ENCODE results near the gene C7.
"Not testable (repeated sequence)": the region's sequence is repeated elsewhere in the genome, so short reads cannot be mapped to it uniquely, and the experiment has no call there.

C7 gene

GRCh38 chr5:40909264-40909663 lies at the start of gene C7:
Gene C7 (plus strand): TSS chr5:40909497. CDS start chr5:40909611, 114 bp downstream.
- Mint-ChIP-seq H3K27ac (no peak within 1 kb of the TSS), H3K4me3 (no peak within 1 kb of the TSS)

GRCh38 chr5:40860711-40861110 lies 48.6 kb upstream of the C7 start:
- Mint-ChIP-seq H3K27me3 (no peaks in the 10 kb centered on the region), H3K27ac (no peak overlapping the region), H3K9me3 (peaks cover 6% of the 10 kb centered on the region), H3K4me3 (no peak overlapping the region), H3K36me3 (peaks cover 7% of the 10 kb centered on the region), H3K4me1 (no peaks in the 10 kb centered on the region)
- ATAC-seq (ENCODE audit: low read depth) = no peak
- DNase-seq (ENCODE audit: low spot score in 2 of 2) = no peak

More at GRCh38 chr5:40909264-40909663, at the start of gene C7:
- H3K9me3 Mint-ChIP-seq = no peaks in the 10 kb centered on the region
- H3K27me3 Mint-ChIP-seq = peaks cover 7% of the 10 kb centered on the region
- H3K36me3 Mint-ChIP-seq = no peaks in the 10 kb centered on the region
- DNase-seq (ENCODE audit: low spot score in 2 of 2) = no peak
- no peak for ATAC-seq (ENCODE audit: low read depth)
- peaks cover 3% of the 10 kb centered on the region for H3K4me1 Mint-ChIP-seq

- H3K4me3 Mint-ChIP-seq; H3K36me3 Mint-ChIP-seq; H3K27me3 Mint-ChIP-seq; ATAC-seq (ENCODE audit: low read depth); H3K9me3 Mint-ChIP-seq; H3K4me1 Mint-ChIP-seq; DNase-seq (ENCODE audit: low spot score in 2 of 2); H3K27ac Mint-ChIP-seq: not testable (repeated sequence)
These were observed 44.3 kb upstream of the C7 start for GRCh38 chr5:40865004-40865403.

GRCh38 chr5:40866844-40867243 lies 42.5 kb upstream of the C7 start:
- Mint-ChIP-seq H3K36me3 (peaks cover 6% of the 10 kb centered on the region), H3K4me3 (no peak overlapping the region)

GRCh38 chr5:40869384-40869783 lies 39.9 kb upstream of the C7 start:
- Mint-ChIP-seq H3K36me3 (peaks cover 6% of the 10 kb centered on the region), H3K4me1 (no peaks in the 10 kb centered on the region), H3K27me3 (peaks cover 4% of the 10 kb centered on the region), H3K4me3 (no peak overlapping the region), H3K27ac (no peak overlapping the region), H3K9me3 (peaks cover 6% of the 10 kb centered on the region)
- no peak for DNase-seq (ENCODE audit: low spot score in 2 of 2)
- ATAC-seq (ENCODE audit: low read depth) = no peak

More at GRCh38 chr5:40866844-40867243, 42.5 kb upstream of the C7 start:
- H3K27me3 Mint-ChIP-seq = peaks cover 2% of the 10 kb centered on the region
- DNase-seq (ENCODE audit: low spot score in 2 of 2) = no peak
- peaks cover 6% of the 10 kb centered on the region for H3K9me3 Mint-ChIP-seq
- H3K4me1 Mint-ChIP-seq = no peaks in the 10 kb centered on the region
- no peak overlapping the region for H3K27ac Mint-ChIP-seq
- ATAC-seq (ENCODE audit: low read depth) = no peak

- no peak for DNase-seq (ENCODE audit: low spot score in 2 of 2)
- H3K4me1 Mint-ChIP-seq = no peaks in the 10 kb centered on the region
- H3K27ac Mint-ChIP-seq = no peak overlapping the region
- H3K4me3 Mint-ChIP-seq = no peak overlapping the region
- H3K9me3 Mint-ChIP-seq = no peaks in the 10 kb centered on the region
- ATAC-seq (ENCODE audit: low read depth) = no peak
- H3K36me3 Mint-ChIP-seq = no peaks in the 10 kb centered on the region
- H3K27me3 Mint-ChIP-seq = peaks cover 4% of the 10 kb centered on the region
These were observed 38.1 kb upstream of the C7 start for GRCh38 chr5:40871177-40871576.

GRCh38 chr5:40872253-40872652 lies 37.0 kb upstream of the C7 start:
- not testable (repeated sequence) for H3K9me3 Mint-ChIP-seq; H3K4me1 Mint-ChIP-seq; H3K36me3 Mint-ChIP-seq; H3K27me3 Mint-ChIP-seq; H3K27ac Mint-ChIP-seq; H3K4me3 Mint-ChIP-seq; DNase-seq (ENCODE audit: low spot score in 2 of 2); ATAC-seq (ENCODE audit: low read depth)

- Mint-ChIP-seq H3K36me3 (peaks cover 4% of the 10 kb centered on the region), H3K4me1 (no peaks in the 10 kb centered on the region), H3K27ac (no peak overlapping the region), H3K4me3 (no peak overlapping the region), H3K9me3 (peaks cover 7% of the 10 kb centered on the region), H3K27me3 (peaks cover 4% of the 10 kb centered on the region)
- ATAC-seq (ENCODE audit: low read depth) = no peak
- DNase-seq (ENCODE audit: low spot score in 2 of 2) = no peak
These were observed 35.9 kb upstream of the C7 start for GRCh38 chr5:40873286-40873880.

GRCh38 chr5:40875958-40876357 lies 33.3 kb upstream of the C7 start:
- Mint-ChIP-seq H3K4me1 (no peaks in the 10 kb centered on the region), H3K4me3 (no peak overlapping the region), H3K9me3 (peaks cover 7% of the 10 kb centered on the region), H3K27me3 (peaks cover 4% of the 10 kb centered on the region), H3K36me3 (peaks cover 4% of the 10 kb centered on the region), H3K27ac (no peak overlapping the region)
- DNase-seq (ENCODE audit: low spot score in 2 of 2) (no peak), ATAC-seq (ENCODE audit: low read depth) (no peak)

GRCh38 chr5:40877371-40877988 lies 31.8 kb upstream of the C7 start:
- ATAC-seq (ENCODE audit: low read depth) (no peak), DNase-seq (ENCODE audit: low spot score in 2 of 2) (no peak)
- peaks cover 5% of the 10 kb centered on the region for H3K27me3 Mint-ChIP-seq
- peaks cover 7% of the 10 kb centered on the region for H3K36me3 Mint-ChIP-seq
- H3K4me1 Mint-ChIP-seq = no peaks in the 10 kb centered on the region
- H3K4me3 Mint-ChIP-seq = no peak overlapping the region
- H3K9me3 Mint-ChIP-seq = peaks cover 7% of the 10 kb centered on the region
- H3K27ac Mint-ChIP-seq = no peak overlapping the region

- ATAC-seq (ENCODE audit: low read depth) = no peak
- H3K27me3 Mint-ChIP-seq = peaks cover 3% of the 10 kb centered on the region
These were observed 29.9 kb upstream of the C7 start for GRCh38 chr5:40879163-40879942.

GRCh38 chr5:40882291-40882690 lies 27.0 kb upstream of the C7 start:
- no peak for ATAC-seq (ENCODE audit: low read depth)
- no peak for DNase-seq (ENCODE audit: low spot score in 2 of 2)
- H3K9me3 Mint-ChIP-seq = peaks cover 4% of the 10 kb centered on the region
- peaks cover 5% of the 10 kb centered on the region for H3K36me3 Mint-ChIP-seq
- H3K4me3 Mint-ChIP-seq = no peak overlapping the region
- no peaks in the 10 kb centered on the region for H3K4me1 Mint-ChIP-seq
- H3K27ac Mint-ChIP-seq = no peak overlapping the region
- peaks cover 5% of the 10 kb centered on the region for H3K27me3 Mint-ChIP-seq

More at GRCh38 chr5:40879163-40879942, 29.9 kb upstream of the C7 start:
- H3K4me1 Mint-ChIP-seq = no peaks in the 10 kb centered on the region
- no peak overlapping the region for H3K4me3 Mint-ChIP-seq
- H3K9me3 Mint-ChIP-seq = peaks cover 7% of the 10 kb centered on the region
- DNase-seq (ENCODE audit: low spot score in 2 of 2) = no peak
- H3K27ac Mint-ChIP-seq = no peak overlapping the region
- H3K36me3 Mint-ChIP-seq = peaks cover 7% of the 10 kb centered on the region

GRCh38 chr5:40883051-40883450 lies 26.2 kb upstream of the C7 start:
- H3K9me3 Mint-ChIP-seq; H3K36me3 Mint-ChIP-seq; H3K4me1 Mint-ChIP-seq; ATAC-seq (ENCODE audit: low read depth); H3K4me3 Mint-ChIP-seq; DNase-seq (ENCODE audit: low spot score in 2 of 2); H3K27ac Mint-ChIP-seq; H3K27me3 Mint-ChIP-seq: not testable (repeated sequence)
